WTC11 (cell line): ENCODE measurements around the gene FBXW2. TPM values are rescaled to one million over a fixed set of nuclear protein-coding genes. Genes with fewer than 3 reads are reported as not detected.
A peak's percentile ranks its signal among the peaks of the same experiment; 100 is the strongest.

Experiments used
- ATAC-seq: fragments of 200-7000 bp; cut with Tn5 transposase; 2 replicates; pipeline ENCODE4 v1.10.0; 2021; ENCODE audit warnings: mild to moderate bottlenecking, moderate library complexity
- CTCF ChIA-PET: fragments of 300-600 bp; sonication (Branson Sonifier 250); formaldehyde crosslinking; loops from one replicate; lab custom pipeline; 2021; ENCODE audit warnings: antibody characterized with exemption; lab: Charles Lee
- POLR2A ChIA-PET: fragments of 350-600 bp; sonication (Branson Sonifier 250); formaldehyde crosslinking; loops from one replicate; lab custom pipeline; 2021; ENCODE audit warnings: antibody characterized with exemption; lab: Charles Lee
- DNase-seq: peaks from one replicate; pipeline ENCODE4 v3.0.0; 2021; ENCODE audit warnings: low spot score
- H3K27ac Mint-ChIP-seq: 2 replicates; pipeline ENCODE4 v1.8.0; 2021; ENCODE audit warnings: mixed read lengths
- H3K27me3 Mint-ChIP-seq: 2 replicates; pipeline ENCODE4 v1.8.0; 2021; ENCODE audit warnings: low read depth, mild to moderate bottlenecking, moderate library complexity, mixed read lengths
- H3K36me3 Mint-ChIP-seq: 2 replicates; pipeline ENCODE4 v1.8.0; 2021; ENCODE audit warnings: mixed read lengths
- H3K4me1 Mint-ChIP-seq: 2 replicates; pipeline ENCODE4 v1.8.0; 2022; ENCODE audit warnings: mixed read lengths
- H3K4me3 Mint-ChIP-seq: 2 replicates; pipeline ENCODE4 v1.8.0; 2021; ENCODE audit warnings: mild to moderate bottlenecking, moderate library complexity, mixed read lengths
- H3K9me3 Mint-ChIP-seq: 2 replicates; pipeline ENCODE4 v1.8.0; 2021; ENCODE audit warnings: mixed read lengths
- ELF4 ChIP-seq: sonication (generic); formaldehyde crosslinking; IDR thresholded peaks from 2 replicates; pipeline ENCODE4 v1.8.1; 2022; ENCODE audit warnings: low read depth, mild to moderate bottlenecking, moderate library complexity, missing genetic modification reagents
- EMX1 ChIP-seq: fragments of 250-450 bp; sonication (Bioruptor Pico); IDR thresholded peaks from 2 replicates; pipeline ENCODE4 v1.8.0; 2021; ENCODE audit warnings: mild to moderate bottlenecking
- FOXJ3 ChIP-seq: sonication (generic); formaldehyde crosslinking; IDR thresholded peaks from 2 replicates; pipeline ENCODE4 v1.9.0; 2021; ENCODE audit warnings: missing genetic modification reagents, mild to moderate bottlenecking, borderline replicate concordance
- GABPB1 ChIP-seq: sonication (generic); formaldehyde crosslinking; IDR thresholded peaks from 2 replicates; pipeline ENCODE4 v1.8.1; 2023; ENCODE audit warnings: mild to moderate bottlenecking, missing genetic modification reagents
- GTF2I ChIP-seq: fragments of 250-450 bp; sonication (Bioruptor Pico); conservative IDR thresholded peaks from 2 replicates; pipeline ENCODE4 v1.4.0; 2021; ENCODE audit warnings: mild to moderate bottlenecking
- KAT7 ChIP-seq: sonication (generic); formaldehyde crosslinking; IDR thresholded peaks from 2 replicates; pipeline ENCODE4 v1.8.1; 2023; ENCODE audit warnings: missing genetic modification reagents, mild to moderate bottlenecking, borderline replicate concordance
- NR2C2 ChIP-seq: sonication (generic); formaldehyde crosslinking; IDR thresholded peaks from 2 replicates; pipeline ENCODE4 v1.8.0; 2022; ENCODE audit warnings: mild to moderate bottlenecking, missing genetic modification reagents
- SMAD4 ChIP-seq: sonication (generic); formaldehyde crosslinking; IDR thresholded peaks from 2 replicates; pipeline ENCODE4 v1.8.0; 2022; ENCODE audit warnings: mild to moderate bottlenecking, missing genetic modification reagents
- TEAD1 ChIP-seq: sonication (generic); formaldehyde crosslinking; IDR thresholded peaks from 2 replicates; pipeline ENCODE4 v1.8.0; 2022; ENCODE audit warnings: mild to moderate bottlenecking, missing genetic modification reagents
- TEAD4 ChIP-seq: sonication (generic); formaldehyde crosslinking; IDR thresholded peaks from 2 replicates; pipeline ENCODE4 v1.8.0; 2022; ENCODE audit warnings: mild to moderate bottlenecking, missing genetic modification reagents
- ZNF138 ChIP-seq: sonication (generic); formaldehyde crosslinking; conservative IDR thresholded peaks from 2 replicates; pipeline ENCODE4 v1.8.1; 2022; ENCODE audit warnings: mild to moderate bottlenecking, moderate library complexity, missing genetic modification reagents
- total RNA-seq: library from RNA; stranded (reverse); gene quantifications from 3 replicates; pipeline ENCODE4 v1.2.3, GENCODE V29; 2021
- TF ChIP-seq, protein P1 (sequence below): sonication (generic); formaldehyde crosslinking; IDR thresholded peaks from 2 replicates; pipeline ENCODE4 v1.8.0; 2022; ENCODE audit warnings: mild to moderate bottlenecking, missing genetic modification reagents
- TF ChIP-seq, protein P2 (sequence below): sonication (generic); formaldehyde crosslinking; IDR thresholded peaks from 2 replicates; pipeline ENCODE4 v1.8.0; 2022; ENCODE audit warnings: mild to moderate bottlenecking, missing genetic modification reagents
- TF ChIP-seq, protein P3 (sequence below): fragments of 200-600 bp; IDR thresholded peaks from 2 replicates; pipeline ENCODE4 v1.8.0; 2022; ENCODE audit warnings: antibody characterized with exemption
- TF ChIP-seq, protein P4 (sequence below): sonication (generic); formaldehyde crosslinking; IDR thresholded peaks from 2 replicates; pipeline ENCODE4 v1.8.1; 2023; ENCODE audit warnings: mild to moderate bottlenecking, missing genetic modification reagents, moderate library complexity

The FBXW2 gene
- total RNA-seq, 1 experiment from 2014 or later = 59.8 TPM

DNA sequence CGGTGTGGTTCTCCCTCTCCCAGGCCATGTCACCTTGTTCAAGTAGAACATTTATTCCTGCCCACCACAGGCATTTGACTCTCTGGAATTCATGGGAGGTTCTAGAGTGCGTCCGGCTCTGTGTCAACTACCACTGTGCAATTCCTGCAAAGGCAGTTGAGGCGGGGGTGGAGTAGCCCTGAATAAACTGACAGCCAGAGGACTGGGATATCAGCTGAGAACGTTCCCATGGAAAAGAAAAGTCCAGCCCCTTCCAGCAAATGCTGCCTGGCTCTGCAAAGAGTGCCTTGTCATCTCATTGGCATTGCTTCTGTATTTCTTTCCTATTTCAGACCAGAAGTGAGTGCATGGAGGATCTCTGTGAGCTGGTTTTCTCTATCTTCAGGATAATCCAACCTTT is 60.0 kb downstream of the FBXW2 start:
- ChIA-PET CTCF (no interaction called here), POLR2A (no interaction called here)
- no peak for ATAC-seq
- H3K9me3 Mint-ChIP-seq = no peaks in the 10 kb centered on the region
- no peaks in the 10 kb centered on the region; the same call in none of the 2 replicates for H3K27me3 Mint-ChIP-seq
- H3K36me3 Mint-ChIP-seq = no peaks in the 10 kb centered on the region
- H3K27ac Mint-ChIP-seq = no peak overlapping the region
- H3K4me3 Mint-ChIP-seq = no peak overlapping the region
- TF ChIP-seq GABPB1 (peak; percentile 27; the same call in 1 of the 2 replicates), TEAD4 (CRISPR knock-in tag) (no peak)
- peaks cover 5% of the 10 kb centered on the region; the same call in 1 of the 2 replicates for H3K4me1 Mint-ChIP-seq
- DNase-seq = no peak

DNA sequence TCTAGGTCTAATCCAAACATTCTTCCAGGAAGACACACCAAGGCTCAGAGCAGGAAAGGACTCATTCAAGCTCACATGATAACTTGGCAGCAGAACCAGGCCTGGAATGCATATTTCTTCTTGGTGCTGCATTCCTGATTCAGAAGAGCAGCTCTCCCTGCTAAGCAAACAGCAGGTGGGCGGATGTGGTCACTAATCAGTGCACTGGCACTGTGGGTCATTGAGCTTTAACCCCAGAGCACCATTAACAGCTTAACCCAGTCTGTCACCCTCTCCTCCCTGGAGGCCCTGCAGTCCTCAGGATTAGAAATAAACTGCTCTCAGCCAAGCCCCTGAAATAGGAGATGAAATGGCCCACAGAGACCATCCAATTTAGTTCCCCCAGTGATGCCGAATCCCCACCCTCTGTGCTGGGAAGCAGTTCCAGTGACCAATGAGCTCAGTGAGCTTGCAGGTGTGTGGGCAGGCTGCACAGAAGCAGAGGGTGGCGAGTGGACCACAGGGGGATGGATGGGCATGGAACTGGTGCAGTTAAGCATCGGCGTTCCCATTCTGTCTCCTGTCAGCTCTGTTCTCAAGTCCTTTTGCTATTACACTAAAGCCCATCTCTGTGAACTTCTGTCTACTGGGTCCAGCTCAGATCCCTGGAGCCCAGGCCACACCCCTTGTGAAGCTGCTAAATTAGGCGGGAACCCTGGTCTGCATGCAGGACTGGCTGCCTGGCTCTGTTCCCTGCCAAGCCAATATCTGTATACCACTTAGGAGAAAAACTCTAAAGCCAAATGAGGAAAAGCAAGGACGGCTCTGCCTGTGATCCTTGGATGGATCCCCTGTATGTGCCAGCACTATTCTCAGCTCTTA is 62.3 kb downstream of the FBXW2 start:
- TF ChIP-seq, protein P1, sequence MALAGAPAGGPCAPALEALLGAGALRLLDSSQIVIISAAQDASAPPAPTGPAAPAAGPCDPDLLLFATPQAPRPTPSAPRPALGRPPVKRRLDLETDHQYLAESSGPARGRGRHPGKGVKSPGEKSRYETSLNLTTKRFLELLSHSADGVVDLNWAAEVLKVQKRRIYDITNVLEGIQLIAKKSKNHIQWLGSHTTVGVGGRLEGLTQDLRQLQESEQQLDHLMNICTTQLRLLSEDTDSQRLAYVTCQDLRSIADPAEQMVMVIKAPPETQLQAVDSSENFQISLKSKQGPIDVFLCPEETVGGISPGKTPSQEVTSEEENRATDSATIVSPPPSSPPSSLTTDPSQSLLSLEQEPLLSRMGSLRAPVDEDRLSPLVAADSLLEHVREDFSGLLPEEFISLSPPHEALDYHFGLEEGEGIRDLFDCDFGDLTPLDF (CRISPR knock-in tag) = no peak
- peak; percentile 47; the same call in 1 of the 2 replicates for TF ChIP-seq GABPB1
- Mint-ChIP-seq H3K4me3 (no peak overlapping the region), H3K4me1 (peaks cover 5% of the 10 kb centered on the region; the same call in 1 of the 2 replicates), H3K9me3 (no peaks in the 10 kb centered on the region), H3K36me3 (no peaks in the 10 kb centered on the region), H3K27ac (no peak overlapping the region), H3K27me3 (peaks cover 2% of the 10 kb centered on the region)
- no peak for DNase-seq
- ChIA-PET POLR2A (interaction anchor here (0.8 kb wide), 1 partner anchor 471 kb away, joined by 3 read pairs; no protein-coding TSS in a partner anchor), CTCF (interaction anchor here (0.6 to 3.7 kb wide), 18 partner anchors 9 to 391 kb away, joined by 3 to 46 read pairs (median 4); partner anchors contain the start of gene MEGF9)
- peak; percentile 52 for ATAC-seq

DNA sequence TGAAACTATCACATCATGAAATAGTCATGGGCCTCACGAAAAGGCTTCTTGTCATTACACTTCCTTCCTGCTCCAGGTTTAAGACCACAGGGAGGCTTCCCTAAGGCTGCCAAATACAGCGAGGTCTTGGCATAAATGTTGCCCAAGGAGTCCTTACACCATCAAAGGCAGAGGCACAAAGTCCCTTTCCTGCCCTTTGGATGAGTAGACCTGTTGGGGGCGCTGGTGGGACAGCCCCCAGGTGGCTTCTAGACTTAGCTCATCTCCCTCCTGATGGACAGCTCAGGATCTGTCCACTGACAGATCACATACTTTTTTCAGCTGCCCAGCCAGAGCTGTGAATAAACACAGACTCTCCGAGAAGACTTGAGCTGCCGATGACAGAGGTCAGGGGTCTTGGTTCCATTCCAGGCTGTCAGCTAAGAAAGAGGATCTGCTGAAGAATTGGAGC is 63.4 kb downstream of the FBXW2 start:
- H3K4me3 Mint-ChIP-seq = no peak overlapping the region
- H3K27me3 Mint-ChIP-seq = peaks cover 2% of the 10 kb centered on the region
- ATAC-seq (peak; percentile 86), DNase-seq (peak; percentile 61)
- ChIA-PET POLR2A (interaction anchor here (0.8 kb wide), 1 partner anchor 472 kb away, joined by 3 read pairs; no protein-coding TSS in a partner anchor), CTCF (interaction anchor here (0.6 to 3.7 kb wide), 33 partner anchors 9 to 452 kb away, joined by 3 to 46 read pairs (median 5); partner anchors contain the start of genes FBXW2 and MEGF9)
- no peaks in the 10 kb centered on the region for H3K36me3 Mint-ChIP-seq
- peaks cover 5% of the 10 kb centered on the region; the same call in 1 of the 2 replicates for H3K4me1 Mint-ChIP-seq
- no peak overlapping the region for H3K27ac Mint-ChIP-seq
- no peaks in the 10 kb centered on the region for H3K9me3 Mint-ChIP-seq
- TF ChIP-seq, protein P2, sequence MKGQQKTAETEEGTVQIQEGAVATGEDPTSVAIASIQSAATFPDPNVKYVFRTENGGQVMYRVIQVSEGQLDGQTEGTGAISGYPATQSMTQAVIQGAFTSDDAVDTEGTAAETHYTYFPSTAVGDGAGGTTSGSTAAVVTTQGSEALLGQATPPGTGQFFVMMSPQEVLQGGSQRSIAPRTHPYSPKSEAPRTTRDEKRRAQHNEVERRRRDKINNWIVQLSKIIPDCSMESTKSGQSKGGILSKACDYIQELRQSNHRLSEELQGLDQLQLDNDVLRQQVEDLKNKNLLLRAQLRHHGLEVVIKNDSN (CRISPR knock-in tag) = no peak
- TF ChIP-seq, protein P3, sequence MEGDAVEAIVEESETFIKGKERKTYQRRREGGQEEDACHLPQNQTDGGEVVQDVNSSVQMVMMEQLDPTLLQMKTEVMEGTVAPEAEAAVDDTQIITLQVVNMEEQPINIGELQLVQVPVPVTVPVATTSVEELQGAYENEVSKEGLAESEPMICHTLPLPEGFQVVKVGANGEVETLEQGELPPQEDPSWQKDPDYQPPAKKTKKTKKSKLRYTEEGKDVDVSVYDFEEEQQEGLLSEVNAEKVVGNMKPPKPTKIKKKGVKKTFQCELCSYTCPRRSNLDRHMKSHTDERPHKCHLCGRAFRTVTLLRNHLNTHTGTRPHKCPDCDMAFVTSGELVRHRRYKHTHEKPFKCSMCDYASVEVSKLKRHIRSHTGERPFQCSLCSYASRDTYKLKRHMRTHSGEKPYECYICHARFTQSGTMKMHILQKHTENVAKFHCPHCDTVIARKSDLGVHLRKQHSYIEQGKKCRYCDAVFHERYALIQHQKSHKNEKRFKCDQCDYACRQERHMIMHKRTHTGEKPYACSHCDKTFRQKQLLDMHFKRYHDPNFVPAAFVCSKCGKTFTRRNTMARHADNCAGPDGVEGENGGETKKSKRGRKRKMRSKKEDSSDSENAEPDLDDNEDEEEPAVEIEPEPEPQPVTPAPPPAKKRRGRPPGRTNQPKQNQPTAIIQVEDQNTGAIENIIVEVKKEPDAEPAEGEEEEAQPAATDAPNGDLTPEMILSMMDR = peak; percentile 43; the same call in 1 of the 2 replicates
- TF ChIP-seq, all 79 proteins: peak for 1

DNA sequence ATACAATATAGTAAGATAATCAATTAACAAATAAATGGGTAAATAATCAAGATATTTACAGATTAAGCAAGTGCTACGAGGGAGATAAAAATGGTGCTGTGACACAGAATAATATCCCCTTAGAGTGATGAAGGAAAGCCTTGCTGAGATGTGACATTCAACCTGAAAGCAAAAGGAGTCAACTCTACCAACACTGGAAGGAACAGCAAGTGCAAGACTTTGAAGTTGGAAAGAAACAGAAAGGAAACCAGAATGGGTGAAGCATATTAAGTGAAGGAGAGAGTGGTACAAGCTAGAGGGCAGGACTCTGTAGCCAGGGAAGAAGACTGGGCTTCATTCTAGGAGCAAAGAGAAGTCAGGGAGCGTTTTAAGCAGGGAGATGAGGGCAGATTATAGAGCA is 66.7 kb downstream of the FBXW2 start:
- peaks cover 6% of the 10 kb centered on the region; the same call in 1 of the 2 replicates for H3K27me3 Mint-ChIP-seq
- CTCF ChIA-PET = interaction anchor here (1.1 kb wide), 1 partner anchor 10 kb away, joined by 3 read pairs; no protein-coding TSS in a partner anchor
- no peak for TF ChIP-seq NR2C2
- TF ChIP-seq, all 79 proteins: peak for 0
- POLR2A ChIA-PET = no interaction called here
- no peaks in the 10 kb centered on the region for H3K36me3 Mint-ChIP-seq
- no peak for ATAC-seq
- H3K9me3 Mint-ChIP-seq = no peaks in the 10 kb centered on the region
- H3K27ac Mint-ChIP-seq = no peak overlapping the region
- H3K4me3 Mint-ChIP-seq = no peak overlapping the region
- no peak for DNase-seq
- H3K4me1 Mint-ChIP-seq = peaks cover 5% of the 10 kb centered on the region; the same call in 1 of the 2 replicates

DNA sequence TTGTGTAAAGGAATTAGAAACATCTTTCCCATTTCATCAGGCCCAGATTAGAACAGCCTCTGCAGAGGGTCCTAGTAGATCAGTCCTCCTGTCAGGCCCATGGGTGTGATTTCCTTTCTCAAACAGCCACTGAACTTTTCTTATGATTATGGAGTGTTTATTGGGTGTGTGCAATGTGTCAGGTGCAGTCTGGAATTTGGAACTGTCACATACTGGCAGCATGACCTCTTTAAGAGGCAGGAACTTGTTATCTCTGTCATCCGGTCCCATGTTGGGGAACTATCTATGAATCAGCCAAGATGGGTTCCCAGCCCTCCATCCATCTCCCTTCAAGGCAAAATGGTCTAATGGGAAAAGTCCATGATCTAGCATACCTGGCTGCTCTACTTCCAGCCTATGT is 67.3 kb downstream of the FBXW2 start:
- no peak for ATAC-seq
- Mint-ChIP-seq H3K27ac (no peak overlapping the region), H3K36me3 (no peaks in the 10 kb centered on the region), H3K4me3 (no peak overlapping the region), H3K27me3 (peaks cover 6% of the 10 kb centered on the region; the same call in 1 of the 2 replicates), H3K9me3 (no peaks in the 10 kb centered on the region), H3K4me1 (peaks cover 5% of the 10 kb centered on the region; the same call in 1 of the 2 replicates)
- ChIA-PET CTCF (interaction anchor here (1.1 kb wide), 1 partner anchor 9 kb away, joined by 3 read pairs; no protein-coding TSS in a partner anchor), POLR2A (no interaction called here)
- DNase-seq = no peak
- TF ChIP-seq GTF2I (CRISPR knock-in tag) (no peak), GABPB1 (no peak), EMX1 (CRISPR knock-in tag) (no peak), ZNF138 (CRISPR knock-in tag) (no peak), TEAD1 (CRISPR knock-in tag) (no peak), SMAD4 (CRISPR knock-in tag) (no peak), ELF4 (no peak), KAT7 (CRISPR knock-in tag) (no peak), FOXJ3 (no peak)
- TF ChIP-seq, protein P3 = no peak
- TF ChIP-seq, protein P4, sequence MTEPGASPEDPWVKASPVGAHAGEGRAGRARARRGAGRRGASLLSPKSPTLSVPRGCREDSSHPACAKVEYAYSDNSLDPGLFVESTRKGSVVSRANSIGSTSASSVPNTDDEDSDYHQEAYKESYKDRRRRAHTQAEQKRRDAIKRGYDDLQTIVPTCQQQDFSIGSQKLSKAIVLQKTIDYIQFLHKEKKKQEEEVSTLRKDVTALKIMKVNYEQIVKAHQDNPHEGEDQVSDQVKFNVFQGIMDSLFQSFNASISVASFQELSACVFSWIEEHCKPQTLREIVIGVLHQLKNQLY = no peak
